HL-60/S4 (cell line): ENCODE data around the gene VAV1.
"Not testable (repeated sequence)": the region's sequence is repeated elsewhere in the genome, so short reads cannot be mapped to it uniquely, and the experiment has no call there.

Experiments used
- in situ Hi-C: fragments of 300-500 bp; cut with MboI; formaldehyde crosslinking; loops from 2 replicates; pipeline ENCODE4 v1.14.3; 2022; ENCODE audit warnings: low sequenced_read_pairs

VAV1 gene

DNA sequence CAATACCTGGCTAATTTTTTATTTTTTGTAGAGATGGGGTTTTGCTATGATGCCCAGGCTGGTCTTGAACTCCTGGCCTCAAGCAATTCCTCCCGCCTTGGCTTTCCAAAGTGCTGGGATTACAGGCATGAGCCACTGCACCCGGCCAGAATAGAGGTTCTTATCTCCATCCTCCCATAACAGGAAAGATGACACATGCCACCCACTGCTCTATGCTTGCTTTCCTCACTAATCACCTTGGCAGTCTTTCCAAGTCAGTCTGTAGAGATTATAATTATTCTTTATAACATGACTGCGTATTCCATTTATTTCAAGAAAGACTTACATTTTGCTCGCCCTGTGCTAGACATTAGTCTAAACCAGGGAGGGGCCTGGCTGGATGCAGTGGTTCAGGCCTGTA lies 6.7 kb downstream of the VAV1 start:
- in situ Hi-C loops = no loop called here

GRCh38 chr19:6787393-6787792 lies 14.9 kb downstream of the VAV1 start:
- in situ Hi-C loops = no loop called here

- in situ Hi-C loops = no loop called here
Measured at GRCh38 chr19:6788896-6789295, 16.4 kb downstream of the VAV1 start.

GRCh38 chr19:6790194-6791128 lies 18.0 kb downstream of the VAV1 start:
- in situ Hi-C loops = no loop called here

GRCh38 chr19:6791237-6791636 lies 18.7 kb downstream of the VAV1 start:
- in situ Hi-C loops = no loop called here

- in situ Hi-C loops = no loop called here
Measured at GRCh38 chr19:6793411-6793810, 20.9 kb downstream of the VAV1 start.

DNA sequence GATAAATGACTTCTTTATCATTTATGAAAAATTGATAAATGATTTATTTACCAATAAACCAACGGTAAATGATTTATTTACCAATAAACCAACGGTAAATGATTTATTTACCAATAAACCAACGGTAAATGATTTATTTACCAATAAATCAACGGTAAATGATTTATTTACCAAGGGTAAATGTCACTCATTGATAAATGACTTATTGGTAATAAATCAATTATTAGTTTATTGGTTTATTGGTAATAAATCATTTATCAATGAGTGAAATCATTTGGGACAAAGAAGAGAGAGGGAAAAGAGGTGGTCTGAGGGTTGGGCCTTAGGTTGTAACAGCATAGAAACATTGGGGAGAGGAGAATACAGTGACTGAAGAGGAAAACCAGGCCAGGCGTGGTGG lies 21.5 kb downstream of the VAV1 start:
- in situ Hi-C loops = no loop called here

DNA sequence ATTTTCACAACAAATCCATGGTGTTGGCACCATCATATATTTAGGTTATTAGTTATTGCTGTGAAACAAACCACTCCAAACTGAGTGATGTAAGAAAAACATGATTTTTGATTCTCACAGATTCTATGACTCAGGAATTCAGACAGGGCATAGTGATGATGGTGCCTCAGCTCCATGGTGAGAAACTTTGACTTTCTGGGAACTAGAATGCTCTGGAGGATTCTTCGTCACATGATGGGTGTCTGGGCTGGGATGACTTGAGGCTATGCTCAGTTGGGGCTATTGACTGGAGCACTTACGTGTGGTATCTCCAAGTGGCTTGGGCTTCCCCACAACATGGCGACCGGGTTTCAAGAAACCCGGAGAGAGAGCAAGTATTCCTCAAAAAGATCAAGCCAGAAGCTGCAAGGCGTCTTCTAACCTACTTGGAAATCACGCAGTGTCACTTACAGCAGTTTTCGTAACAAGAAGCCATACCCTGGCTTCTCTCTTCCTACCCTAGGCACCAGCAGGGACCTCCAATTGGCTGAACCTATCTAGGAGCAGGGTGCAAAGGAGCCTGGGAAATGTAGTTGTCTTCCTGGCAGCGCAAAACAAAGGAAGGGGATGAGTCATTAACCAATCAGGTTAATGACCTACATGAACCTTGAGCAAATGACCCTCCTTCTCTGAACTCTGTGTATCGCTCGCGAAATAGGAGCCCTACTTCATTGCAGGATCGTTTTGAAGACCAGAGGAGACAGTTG lies 22.4 kb downstream of the VAV1 start:
- in situ Hi-C loops = no loop called here

DNA sequence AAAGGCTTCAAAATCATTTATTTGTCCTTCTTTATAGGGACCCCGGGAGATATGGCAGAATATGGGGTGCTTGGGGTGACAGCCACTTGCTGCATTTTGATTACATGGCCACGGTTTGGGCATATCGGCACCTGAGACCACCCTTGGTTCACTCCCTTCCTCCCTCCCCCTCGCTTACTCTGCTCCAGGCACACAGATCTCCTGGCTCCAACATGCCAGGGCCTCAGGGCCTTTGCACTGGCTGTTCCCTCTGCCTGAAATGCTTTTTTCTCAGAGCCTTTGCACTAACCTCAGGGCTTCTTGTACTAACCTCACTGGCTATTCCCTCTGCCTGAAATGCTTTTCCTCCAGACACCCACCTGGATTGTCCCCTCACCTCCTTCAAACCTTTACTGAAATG lies 23.8 kb downstream of the VAV1 start:
- in situ Hi-C loops = no loop called here

DNA sequence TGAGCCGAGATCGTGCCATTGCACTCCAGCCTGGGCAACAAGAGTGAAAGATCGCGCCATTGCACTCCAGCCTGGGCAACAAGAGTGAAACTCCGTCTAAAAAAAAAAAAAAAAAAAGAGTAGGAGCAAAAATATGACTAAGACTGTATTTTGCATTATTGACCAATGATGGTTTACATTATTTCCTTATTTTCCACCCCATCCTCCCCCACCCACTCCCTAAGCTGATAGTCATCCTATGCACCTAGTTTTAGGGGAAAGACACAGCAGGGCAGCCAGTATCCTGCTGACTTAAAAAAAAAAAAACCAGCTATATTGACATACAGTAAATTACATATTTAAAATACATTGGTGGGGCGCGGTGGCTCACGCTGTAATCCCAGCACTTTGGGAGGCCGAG lies 25.1 kb downstream of the VAV1 start:
- in situ Hi-C loops = no loop called here

GRCh38 chr19:6800160-6800790 lies 27.8 kb downstream of the VAV1 start:
- in situ Hi-C loops = not testable (repeated sequence)

GRCh38 chr19:6800991-6801484 lies 28.5 kb downstream of the VAV1 start:
- in situ Hi-C loops = no loop called here

DNA sequence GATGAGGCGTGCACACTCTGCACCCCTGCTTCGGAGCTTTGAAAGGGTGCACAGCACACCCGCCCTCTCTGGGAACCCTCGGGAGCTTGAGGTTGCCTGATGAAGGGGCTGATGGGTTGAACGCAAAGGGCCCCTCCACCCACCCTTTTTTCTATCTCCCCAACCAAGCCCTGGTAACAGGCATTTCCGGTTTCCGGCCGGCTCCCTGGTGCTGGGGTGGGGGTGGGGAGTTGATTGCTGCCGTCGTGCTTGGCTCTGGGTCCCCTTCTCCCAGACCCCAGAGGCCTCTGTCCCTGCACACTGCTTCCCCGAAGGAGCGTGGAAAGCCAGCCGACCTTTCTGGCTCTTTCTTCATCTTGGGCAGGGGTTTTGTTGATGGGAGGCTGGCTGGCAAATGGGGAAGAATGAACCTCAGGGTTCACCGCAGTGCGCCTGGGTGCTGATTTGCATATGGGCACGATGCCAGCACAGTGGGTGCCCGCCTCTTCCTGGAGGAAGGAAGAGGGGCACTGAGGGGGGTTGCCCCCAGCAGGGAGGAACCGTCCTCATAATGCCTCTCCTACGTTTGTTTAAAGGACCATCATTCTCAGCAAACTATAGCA lies 29.1 kb downstream of the VAV1 start:
- in situ Hi-C loops = no loop called here

GRCh38 chr19:6802336-6803035 lies 30.0 kb downstream of the VAV1 start:
- in situ Hi-C loops = no loop called here

DNA sequence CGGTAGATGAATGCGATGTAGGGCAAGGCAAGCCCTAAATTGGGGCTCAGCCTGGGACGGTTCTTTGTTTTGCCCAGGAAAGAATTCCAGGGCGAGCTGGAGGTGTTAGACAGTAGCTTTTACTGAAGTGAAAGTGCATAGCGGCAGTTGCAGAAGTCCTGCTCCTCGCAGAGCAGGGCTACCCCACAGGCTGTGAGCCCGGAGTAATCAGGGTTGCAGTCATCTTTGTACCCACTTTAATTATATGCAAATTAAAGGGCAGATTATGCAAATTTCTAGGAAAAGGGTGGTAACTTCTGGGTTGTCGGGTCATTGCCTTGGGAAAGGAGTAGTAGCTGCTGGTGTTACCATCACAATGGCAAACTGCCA lies 30.5 kb downstream of the VAV1 start:
- in situ Hi-C loops = no loop called here

DNA sequence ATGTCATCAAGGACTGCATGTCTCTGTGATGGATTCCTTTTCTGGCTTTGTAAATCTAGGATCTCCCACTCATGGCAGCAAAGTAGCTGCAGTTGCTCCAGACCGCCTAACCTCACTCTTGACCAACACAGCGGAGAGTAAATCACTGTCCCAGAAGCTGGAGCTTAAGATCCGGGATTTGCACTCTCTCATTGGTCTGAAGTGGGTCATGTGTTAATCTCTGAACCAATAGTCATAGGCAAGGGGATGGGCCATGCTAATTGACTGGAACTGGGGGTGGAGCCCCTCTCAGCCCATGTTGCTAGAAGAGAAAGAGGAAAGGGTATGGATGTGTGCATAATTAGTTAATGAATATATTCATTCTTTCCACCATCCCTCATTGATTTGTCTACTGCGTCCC lies 34.0 kb downstream of the VAV1 start:
- in situ Hi-C loops = no loop called here

- in situ Hi-C loops = no loop called here
Measured at GRCh38 chr19:6807291-6807690, 34.8 kb downstream of the VAV1 start.

GRCh38 chr19:6808494-6808893 lies 36.0 kb downstream of the VAV1 start:
- in situ Hi-C loops = no loop called here

DNA sequence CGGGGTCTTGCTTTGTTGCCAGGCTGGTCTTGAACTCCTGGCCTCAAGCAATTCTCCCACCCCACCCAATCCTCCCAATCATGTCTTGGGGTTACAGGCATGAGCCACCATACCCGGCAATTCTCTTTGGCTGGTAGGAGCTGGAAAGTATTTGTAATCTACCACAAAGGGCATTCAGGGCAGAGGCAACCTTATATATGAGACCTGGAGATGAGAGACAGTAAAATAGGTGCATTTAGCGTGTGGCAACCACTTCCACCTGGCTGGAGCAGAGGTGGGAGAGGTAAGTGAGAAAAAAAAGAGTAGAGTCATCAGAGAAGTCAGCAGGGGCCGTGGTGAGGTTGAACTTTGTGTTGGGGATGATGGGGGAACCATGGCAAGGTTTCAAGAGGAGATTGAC lies 36.8 kb downstream of the VAV1 start:
- in situ Hi-C loops = no loop called here

GRCh38 chr19:6811378-6811777 lies 38.9 kb downstream of the VAV1 start:
- in situ Hi-C loops = no loop called here

DNA sequence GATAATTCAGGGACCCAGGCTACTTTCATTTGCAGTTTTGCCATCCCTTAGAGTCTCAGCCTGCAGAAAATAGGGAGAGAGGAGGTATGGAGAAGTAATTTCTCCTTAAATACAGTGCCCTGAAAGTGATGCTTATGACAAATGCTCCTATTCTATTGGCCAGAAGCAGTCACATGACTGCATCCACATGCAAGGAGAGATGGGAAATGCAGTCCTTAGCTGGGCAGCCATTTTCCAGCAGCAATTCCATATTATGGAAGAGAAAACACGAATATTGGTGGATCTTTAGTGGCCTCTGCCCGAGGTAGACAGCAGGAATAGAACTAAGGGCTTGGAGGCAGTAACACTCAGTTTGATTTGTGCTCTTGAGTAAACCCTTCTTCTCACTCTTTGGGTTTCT lies 39.4 kb downstream of the VAV1 start:
- in situ Hi-C loops = no loop called here
